Sciatic nerve (tissue), 2 donors: Measurements from ENCODE around the gene FOXN3. TPM values are rescaled to one million over a fixed set of nuclear protein-coding genes. Genes with fewer than 3 reads are reported as not detected.

Source experiments
- ATAC-seq: fragments of 200-7000 bp; cut with Tn5 transposase; one replicate; pipeline ENCODE4 v1.9.1; 2020; ENCODE audit warnings: mild to moderate bottlenecking, moderate library complexity
- DNase-seq: peaks from one replicate; pipeline ENCODE4 v3.0.0-alpha.2; 2020; ENCODE audit warnings: low spot score
- intact Hi-C: fragments of 100-400 bp; cut with DNase I; formaldehyde crosslinking; loops from one replicate; pipeline ENCODE4 v1.14.2; 2022
- total RNA-seq: library from RNA; stranded (reverse); fragmentation: NEBNext Ultra II Directional; extraction: Animal tissue kit (Norgen Biotek cat#: 25700); gene quantifications from one replicate; pipeline ENCODE4 v1.2.1, GENCODE V29; 2021
- donor health status: DM: no; HTN: no; CAD: no.
- donor health status: DM: no; HTN: no; CAD: no.

Gene FOXN3
- total RNA-seq, 1 donor from 2014 or later, result 80.9 TPM

- ATAC-seq (no peak), DNase-seq (no peak)
- intact Hi-C loops, result no loop called here
Observed at GRCh38 chr14:89232265-89233070, 184.6 kb downstream of the FOXN3 start.

GRCh38 chr14:89231426-89232113, 185.5 kb downstream of the FOXN3 start:
- no peak for ATAC-seq

GRCh38 chr14:89228921-89229639, 188.0 kb downstream of the FOXN3 start:
- intact Hi-C loops, result no loop called here
- ATAC-seq, result peak; percentile 18

More at GRCh38 chr14:89231426-89232113, 185.5 kb downstream of the FOXN3 start:
- intact Hi-C loops, result no loop called here
- no peak for DNase-seq

GRCh38 chr14:89227496-89227836, 189.6 kb downstream of the FOXN3 start:
- DNase-seq (no peak), ATAC-seq (no peak)
- intact Hi-C loops, result no loop called here

More at GRCh38 chr14:89228921-89229639, 188.0 kb downstream of the FOXN3 start:
- no peak for DNase-seq

- ATAC-seq (peak; percentile 88), DNase-seq (no peak)
- intact Hi-C loops, result no loop called here
Observed at GRCh38 chr14:89226801-89227495, 190.1 kb downstream of the FOXN3 start.

- DNase-seq (no peak), ATAC-seq (no peak)
- intact Hi-C loops, result no loop called here
Observed at GRCh38 chr14:89225607-89226006, 191.4 kb downstream of the FOXN3 start.

- DNase-seq, result no peak
- peak; percentile 84 for ATAC-seq
- intact Hi-C loops, result no loop called here
Observed at GRCh38 chr14:89221109-89221810, 195.8 kb downstream of the FOXN3 start.

GRCh38 chr14:89219051-89219450, 198.0 kb downstream of the FOXN3 start:
- intact Hi-C loops, result no loop called here
- no peak for ATAC-seq
- DNase-seq, result no peak

GRCh38 chr14:89217891-89218290, 199.1 kb downstream of the FOXN3 start:
- intact Hi-C loops, result no loop called here
- ATAC-seq, result no peak
- no peak for DNase-seq

GRCh38 chr14:89215531-89215930, 201.5 kb downstream of the FOXN3 start:
- no peak for DNase-seq
- intact Hi-C loops, result no loop called here

GRCh38 chr14:89215114-89215513, 201.9 kb downstream of the FOXN3 start:
- ATAC-seq (no peak), DNase-seq (no peak)
- intact Hi-C loops, result no loop called here

More at GRCh38 chr14:89215531-89215930, 201.5 kb downstream of the FOXN3 start:
- no peak for ATAC-seq

GRCh38 chr14:89214221-89214965, 202.6 kb downstream of the FOXN3 start:
- intact Hi-C loops, result no loop called here
- no peak for DNase-seq

GRCh38 chr14:89212386-89213235, 204.4 kb downstream of the FOXN3 start:
- intact Hi-C loops, result no loop called here
- no peak for DNase-seq
- no peak for ATAC-seq

More at GRCh38 chr14:89214221-89214965, 202.6 kb downstream of the FOXN3 start:
- peak; percentile 65 for ATAC-seq

GRCh38 chr14:89209558-89209957, 207.5 kb downstream of the FOXN3 start:
- intact Hi-C loops, result no loop called here

GRCh38 chr14:89207925-89208328, 209.1 kb downstream of the FOXN3 start:
- intact Hi-C loops, result no loop called here
- DNase-seq (no peak), ATAC-seq (no peak)

More at GRCh38 chr14:89209558-89209957, 207.5 kb downstream of the FOXN3 start:
- DNase-seq, result no peak
- ATAC-seq, result no peak

- DNase-seq (no peak), ATAC-seq (peak; percentile 41)
- intact Hi-C loops, result no loop called here
Observed at GRCh38 chr14:89206389-89207031, 210.5 kb downstream of the FOXN3 start.
